WTC11 (cell line): Measurements from ENCODE around the gene ELOF1.

Experiments used
- ESRRA ChIP-seq: sonication (generic); formaldehyde crosslinking; IDR thresholded peaks from 2 replicates; pipeline ENCODE4 v1.8.1; 2022; ENCODE audit warnings: mild to moderate bottlenecking, missing genetic modification reagents, borderline replicate concordance
- MYBL2 ChIP-seq: sonication (generic); formaldehyde crosslinking; IDR thresholded peaks from 2 replicates; pipeline ENCODE4 v1.8.1; 2023; ENCODE audit warnings: mild to moderate bottlenecking, moderate library complexity, missing genetic modification reagents
- NR2C2 ChIP-seq: sonication (generic); formaldehyde crosslinking; IDR thresholded peaks from 2 replicates; pipeline ENCODE4 v1.8.0; 2022; ENCODE audit warnings: mild to moderate bottlenecking, missing genetic modification reagents
- STAT6 ChIP-seq: sonication (generic); formaldehyde crosslinking; conservative IDR thresholded peaks from 2 replicates; pipeline ENCODE4 v1.8.1; 2023; ENCODE audit warnings: mild to moderate bottlenecking, low read depth, missing genetic modification reagents, moderate library complexity
- USF1 ChIP-seq: sonication (generic); formaldehyde crosslinking; IDR thresholded peaks from 2 replicates; pipeline ENCODE4 v1.8.0; 2022; ENCODE audit warnings: mild to moderate bottlenecking, missing genetic modification reagents

GRCh38 chr19:11541238-11541637 is 17.8 kb downstream of the ELOF1 start:
- TF ChIP-seq ESRRA (CRISPR knock-in tag) (no peak), USF1 (CRISPR knock-in tag) (no peak), NR2C2 (no peak), STAT6 (CRISPR knock-in tag) (no peak), MYBL2 (no peak)
